K562 (cell line): ENCODE data around the gene ESPL1. TPM values are rescaled to one million over a fixed set of nuclear protein-coding genes. Genes with fewer than 3 reads are reported as not detected.

Source experiments
- ATF7 ChIP-seq: fragments of 450-650 bp; IDR thresholded peaks from 2 replicates; pipeline ENCODE4 v1.7.1; 2014; ENCODE audit warnings: mild to moderate bottlenecking, moderate library complexity
- BCL6 ChIP-seq: fragments of 250-450 bp; sonication (Bioruptor Pico); IDR thresholded peaks from 2 replicates; pipeline ENCODE4 v1.4.0; 2020
- ESRRB ChIP-seq: fragments of 250-450 bp; sonication (Bioruptor Pico); IDR thresholded peaks from 2 replicates; pipeline ENCODE4 v1.5.0; 2020; ENCODE audit warnings: mild to moderate bottlenecking, moderate library complexity, borderline replicate concordance
- JUND ChIP-seq, 2 experiments: IDR thresholded peaks; 2 replicates in 1 of 2; 3 replicates in 1 of 2; pipeline ENCODE4 v1.6.1; 2011; ENCODE audit warnings: borderline replicate concordance in 2 of 2, low read depth in 2 of 2, low read length in 2 of 2, improper control_type of control experiment in 1 of 2, missing biosample characterization in 1 of 2, missing genetic modification characterization in 1 of 2, missing genetic modification reagents in 1 of 2
- NR1H2 ChIP-seq: sonication (generic); formaldehyde crosslinking; IDR thresholded peaks from 2 replicates; pipeline ENCODE4 v1.4.0; 2020; ENCODE audit warnings: mild to moderate bottlenecking, missing genetic modification reagents
- RBFOX2 ChIP-seq: fragments of 200-400 bp; formaldehyde crosslinking; IDR thresholded peaks from 2 replicates; pipeline ENCODE4 v1.6.1; 2017; ENCODE audit warnings: low read depth, mild to moderate bottlenecking, low read length, moderate library complexity
- SMC3 ChIP-seq: conservative IDR thresholded peaks from 2 replicates; pipeline ENCODE4 v1.6.1; 2011; ENCODE audit warnings: low read depth, low read length, improper control_type of control experiment; ENCODE audit not compliant: insufficient read depth
- THAP12 ChIP-seq: fragments of 250-450 bp; sonication (Bioruptor Pico); IDR thresholded peaks from 2 replicates; pipeline ENCODE4 v1.9.0; 2021; ENCODE audit warnings: mild to moderate bottlenecking, inconsistent platforms
- VEZF1 ChIP-seq: fragments of 200-800 bp; sonication (Bioruptor generic); IDR thresholded peaks from 2 replicates; pipeline ENCODE4 v1.6.1; 2017; ENCODE audit warnings: missing genetic modification characterization, missing compliant biosample characterization
- ZBTB1 ChIP-seq: sonication (generic); formaldehyde crosslinking; IDR thresholded peaks from 2 replicates; pipeline ENCODE4 v1.8.1; 2023; ENCODE audit warnings: missing genetic modification reagents, low read depth, mild to moderate bottlenecking, borderline replicate concordance
- ZBTB17 ChIP-seq: fragments of 450-650 bp; formaldehyde crosslinking; IDR thresholded peaks from 2 replicates; pipeline ENCODE4 v1.4.0; 2020; ENCODE audit warnings: mild to moderate bottlenecking
- ZMIZ1 ChIP-seq, 2 experiments: fragments of 150-350 bp in 1 of 2; IDR thresholded peaks; 2 replicates each; pipeline ENCODE4 v1.6.1; 2012 to 2016; ENCODE audit warnings: low read depth in 2 of 2, low read length in 2 of 2, mild to moderate bottlenecking in 1 of 2, moderate library complexity in 1 of 2
- polyA plus RNA-seq, 8 experiments: library from polyadenylated mRNA; depleted of rRNA in 4 of 8; stranded (reverse) in 5 of 8; unstranded in 3 of 8; fragments of >200 nt; fragmentation: Nextera tagmentation in 2 of 8; fragmentation: Illumina TruSeq in 1 of 8; extraction: Ambion mirVana in 2 of 8; extraction: Trizol in 1 of 8; gene quantifications; 2 replicates each; pipeline versions ENCODE4 v1.2.1 to v1.2.3, GENCODE V29; 2011 to 2014; ENCODE audit warnings: inconsistent platforms in 1 of 8, missing spikeins in 1 of 8
- total RNA-seq, 7 experiments: library from RNA; depleted of rRNA in 6 of 7; stranded (reverse); fragments of >200 nt in 6 of 7; fragmentation: Illumina TruSeq in 2 of 7; extraction: Trizol in 2 of 7; gene quantifications; 2 replicates each; pipeline versions ENCODE4 v1.2.1 to v1.2.3, GENCODE V29; 2011 to 2021; ENCODE audit warnings: low replicate concordance in 1 of 7

The ESPL1 gene
- total and polyA plus RNA-seq, 9 of the 15 experiments (the other 6 are each of a cell fraction or from before 2014, with no cell fraction given): 1.2 to 55.0 (median 18.7) TPM

- peak; percentile 94 for TF ChIP-seq VEZF1
- TF ChIP-seq NR1H2 (CRISPR knock-in tag): 0 out of 2 replicates have a peak, but pooled peaks have one; percentile 59
- no peak for TF ChIP-seq ESRRB (CRISPR knock-in tag)
- TF ChIP-seq THAP12 (CRISPR knock-in tag): no peak
- TF ChIP-seq ZBTB1 (CRISPR knock-in tag): 0 out of 2 replicates have a peak, but pooled peaks have one; percentile 36
- peak; percentile 16; the same call in 1 of the 2 replicates for TF ChIP-seq JUND (IDR thresholded peaks at IDR 0.05; ENCODE audit: borderline replicate concordance, low read depth, low read length)
- no peak; the same call in 2 of the 3 replicates for TF ChIP-seq JUND (tag; IDR thresholded peaks at IDR 0.05; ENCODE audit: borderline replicate concordance, low read depth, low read length)
- peak; percentile 95 for TF ChIP-seq RBFOX2
- TF ChIP-seq BCL6: no peak
- TF ChIP-seq ZMIZ1 (IDR thresholded peaks at IDR 0.05; ENCODE audit: low read depth in 2 of 2, low read length in 2 of 2): 0 out of 4 replicates have a peak, but pooled peaks of 1 of the 2 experiments have one; percentile 9
- TF ChIP-seq ZBTB17 (CRISPR knock-in tag): no peak
- peak; percentile 65; the same call in 1 of the 2 replicates for TF ChIP-seq ATF7
- TF ChIP-seq SMC3: peak; percentile 97
Measured at GRCh38 chr12:53324779-53325510, 56.8 kb downstream of the ESPL1 start (continued).
